ENCODE results near the gene PRG3.

DNA sequence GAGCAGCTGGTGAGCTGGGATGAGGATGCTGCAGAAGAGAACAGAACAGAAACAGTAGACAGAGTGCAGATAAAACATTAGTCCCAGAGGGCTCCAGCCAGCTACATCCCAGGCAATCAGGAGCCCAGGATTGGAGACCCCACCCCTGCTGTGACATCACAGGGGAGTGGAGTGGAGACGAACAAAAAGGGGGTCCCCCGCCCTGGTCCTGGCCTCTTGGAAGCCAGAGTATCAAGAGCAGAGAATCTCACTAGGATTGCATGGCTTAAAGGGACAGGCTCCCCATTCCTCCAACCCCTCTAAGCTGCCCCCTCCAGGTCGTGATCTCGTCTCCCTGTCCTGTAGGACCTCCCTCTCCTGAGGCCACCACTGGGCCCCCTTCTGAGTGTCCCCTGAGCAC lies 42.8 kb downstream of the PRG3 start, which contains the start of gene P2RX3:
- TF ChIP-seq MYC (IDR thresholded peaks at IDR 0.05; ENCODE audit: low read depth, low read length) (no peak), POLR2A (IDR thresholded peaks at IDR 0.05; ENCODE audit: low read depth, low read length) (no peak), CTCF (IDR thresholded peaks at IDR 0.05; ENCODE audit: extremely low read depth in 1 of 2, insufficient read depth in 1 of 2, low read depth in 1 of 2, low read length in 2 of 2) (no peak), POLR2AphosphoS5 (IDR thresholded peaks at IDR 0.05; ENCODE audit: insufficient read depth, low read depth, low read length) (no peak)

All from endothelial cell of umbilical vein (primary cell).